ENCODE results near the gene FAXC. TPM values are rescaled to one million over a fixed set of nuclear protein-coding genes. Genes with fewer than 3 reads are reported as not detected.

FAXC gene
- total and polyA plus RNA-seq, 9 donors = 1.2 to 4.8 (median 2.5) TPM

- H3K4me1 ChIP-seq (ENCODE audit: control insufficient read depth, insufficient read depth, low read length) = no peaks in the 10 kb centered on the region
- H3K9me3 ChIP-seq (replicated peaks; ENCODE audit: control insufficient read depth, low read depth, low read length) = no peaks in the 10 kb centered on the region
- H3K4me3 ChIP-seq (ENCODE audit: low read length) = no peak overlapping the region
- no CpG with 5 or more reads among the region's 2 CpGs for WGBS (ENCODE audit: insufficient coverage)
- H3K36me3 ChIP-seq (ENCODE audit: control insufficient read depth, insufficient read depth, low read length) = no peaks in the 10 kb centered on the region
- no peaks in the 10 kb centered on the region for H3K27me3 ChIP-seq (ENCODE audit: control insufficient read depth, insufficient read depth, low read length)
- no peak for DNase-seq
- no peak overlapping the region for H3K27ac ChIP-seq (ENCODE audit: low read length)
These were observed 37.1 kb downstream of the FAXC start for GRCh38 chr6:99312354-99312753.

- Histone ChIP-seq H3K4me3 (ENCODE audit: low read length) (no peak overlapping the region), H3K27me3 (ENCODE audit: control insufficient read depth, insufficient read depth, low read length) (no peaks in the 10 kb centered on the region), H3K4me1 (ENCODE audit: control insufficient read depth, insufficient read depth, low read length) (no peaks in the 10 kb centered on the region), H3K36me3 (ENCODE audit: control insufficient read depth, insufficient read depth, low read length) (no peaks in the 10 kb centered on the region), H3K9me3 (replicated peaks; ENCODE audit: control insufficient read depth, low read depth, low read length) (no peaks in the 10 kb centered on the region), H3K27ac (ENCODE audit: low read length) (no peak overlapping the region)
- DNase-seq = no peak
- no CpG with 5 or more reads among the region's 1 CpG for WGBS (ENCODE audit: insufficient coverage)
These were observed 38.9 kb downstream of the FAXC start for GRCh38 chr6:99310553-99310952.

- Histone ChIP-seq H3K27ac (ENCODE audit: low read length) (no peak overlapping the region), H3K4me1 (ENCODE audit: control insufficient read depth, insufficient read depth, low read length) (no peaks in the 10 kb centered on the region), H3K27me3 (ENCODE audit: control insufficient read depth, insufficient read depth, low read length) (no peaks in the 10 kb centered on the region), H3K4me3 (ENCODE audit: low read length) (no peak overlapping the region), H3K36me3 (ENCODE audit: control insufficient read depth, insufficient read depth, low read length) (no peaks in the 10 kb centered on the region), H3K9me3 (replicated peaks; ENCODE audit: control insufficient read depth, low read depth, low read length) (no peaks in the 10 kb centered on the region)
- 71% methylated on average over 1 of the region's 4 CpGs for WGBS (ENCODE audit: insufficient coverage)
- no peak for DNase-seq
These were observed 39.9 kb downstream of the FAXC start for GRCh38 chr6:99309557-99309956.

DNA sequence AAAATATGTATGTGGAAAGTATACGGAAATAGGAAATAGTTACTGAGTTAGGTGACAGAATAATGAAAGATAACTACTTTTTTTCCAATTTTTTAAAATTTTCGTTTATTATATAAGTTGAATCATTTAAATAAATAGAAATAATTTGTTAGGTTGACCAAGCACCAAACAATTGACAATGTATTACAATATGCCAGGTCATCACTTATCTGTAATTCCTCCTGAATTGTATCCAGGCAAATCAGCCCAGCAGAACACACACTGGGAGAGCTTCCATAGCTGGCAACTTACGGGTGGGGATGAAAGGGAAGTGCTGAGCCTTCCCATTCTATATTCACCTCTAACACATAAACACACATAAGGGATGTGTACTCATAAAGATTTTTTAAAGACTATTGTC is 40.7 kb downstream of the FAXC start:
- Histone ChIP-seq H3K36me3 (ENCODE audit: control insufficient read depth, insufficient read depth, low read length) (no peaks in the 10 kb centered on the region), H3K27ac (ENCODE audit: low read length) (no peak overlapping the region), H3K4me1 (ENCODE audit: control insufficient read depth, insufficient read depth, low read length) (no peaks in the 10 kb centered on the region), H3K27me3 (ENCODE audit: control insufficient read depth, insufficient read depth, low read length) (no peaks in the 10 kb centered on the region), H3K4me3 (ENCODE audit: low read length) (no peak overlapping the region), H3K9me3 (replicated peaks; ENCODE audit: control insufficient read depth, low read depth, low read length) (no peaks in the 10 kb centered on the region)
- no CpG with 5 or more reads among the region's 3 CpGs for WGBS (ENCODE audit: insufficient coverage)
- DNase-seq = no peak

DNA sequence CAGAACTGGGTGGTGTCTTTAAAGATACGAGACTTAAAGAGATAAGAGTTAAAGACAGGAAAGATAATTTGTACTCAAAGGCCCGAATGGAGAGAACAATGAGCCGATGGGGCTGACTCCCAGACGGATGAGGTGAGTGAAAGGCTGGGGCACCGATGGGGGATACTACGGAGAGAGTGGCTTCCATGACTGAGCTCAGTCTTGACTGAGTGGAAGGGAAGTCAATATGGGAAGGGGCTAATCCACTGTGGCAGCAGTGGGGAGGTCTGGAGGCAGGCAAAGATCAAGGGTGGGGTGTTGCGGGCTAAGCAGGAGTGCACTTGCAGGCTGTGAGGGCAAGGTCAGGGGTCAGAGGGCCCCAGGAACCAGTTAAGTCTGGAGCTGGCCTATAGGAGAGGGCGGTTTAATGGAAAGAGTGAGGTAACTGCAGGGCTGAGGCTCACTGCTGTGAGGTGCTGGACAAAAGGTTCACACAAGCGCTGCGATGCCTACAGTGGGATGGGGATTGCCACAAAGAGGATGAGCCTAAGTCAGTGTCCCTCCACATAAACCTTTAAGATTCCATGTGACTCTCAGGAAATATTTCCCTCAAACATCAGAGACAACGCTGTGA is 42.1 kb downstream of the FAXC start:
- Histone ChIP-seq H3K36me3 (ENCODE audit: control insufficient read depth, insufficient read depth, low read length) (no peaks in the 10 kb centered on the region), H3K4me3 (ENCODE audit: low read length) (no peak overlapping the region), H3K9me3 (replicated peaks; ENCODE audit: control insufficient read depth, low read depth, low read length) (no peaks in the 10 kb centered on the region), H3K4me1 (ENCODE audit: control insufficient read depth, insufficient read depth, low read length) (no peaks in the 10 kb centered on the region), H3K27me3 (ENCODE audit: control insufficient read depth, insufficient read depth, low read length) (no peaks in the 10 kb centered on the region), H3K27ac (ENCODE audit: low read length) (no peak overlapping the region)
- 91% methylated on average over 8 of the region's 11 CpGs for WGBS (ENCODE audit: insufficient coverage)
- no peak for DNase-seq

DNA sequence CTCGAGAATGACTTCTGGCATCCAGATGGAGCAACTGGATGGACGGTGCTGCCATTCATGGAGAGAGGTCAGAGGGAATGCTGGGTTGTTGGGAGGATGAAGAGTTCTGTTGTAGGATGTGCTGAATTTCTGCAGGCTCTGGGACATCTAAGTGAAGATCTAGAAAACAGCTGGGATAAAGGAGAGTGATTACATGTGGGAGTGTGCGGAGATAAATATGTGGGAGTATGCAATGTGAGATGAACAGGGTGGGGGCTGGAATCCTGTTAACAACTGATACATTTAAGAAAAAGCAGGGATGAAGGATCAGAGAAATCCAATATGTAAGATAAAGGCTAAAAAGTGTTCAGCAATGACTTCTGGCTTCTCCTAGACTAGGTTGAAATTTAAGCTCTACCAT is 43.1 kb downstream of the FAXC start:
- no peaks in the 10 kb centered on the region for H3K36me3 ChIP-seq (ENCODE audit: control insufficient read depth, insufficient read depth, low read length)
- H3K9me3 ChIP-seq (replicated peaks; ENCODE audit: control insufficient read depth, low read depth, low read length) = no peaks in the 10 kb centered on the region
- no peak for DNase-seq
- H3K27me3 ChIP-seq (ENCODE audit: control insufficient read depth, insufficient read depth, low read length) = no peaks in the 10 kb centered on the region
- H3K4me1 ChIP-seq (ENCODE audit: control insufficient read depth, insufficient read depth, low read length) = no peaks in the 10 kb centered on the region
- 61% methylated on average over 3 of the region's 3 CpGs for WGBS (ENCODE audit: insufficient coverage)
- H3K27ac ChIP-seq (ENCODE audit: low read length) = no peak overlapping the region
- H3K4me3 ChIP-seq (ENCODE audit: low read length) = no peak overlapping the region

- no peaks in the 10 kb centered on the region for H3K36me3 ChIP-seq (ENCODE audit: control insufficient read depth, insufficient read depth, low read length)
- no peak overlapping the region for H3K4me3 ChIP-seq (ENCODE audit: low read length)
- H3K27ac ChIP-seq (ENCODE audit: low read length) = no peak overlapping the region
- no peaks in the 10 kb centered on the region for H3K27me3 ChIP-seq (ENCODE audit: control insufficient read depth, insufficient read depth, low read length)
- 80% methylated on average over 1 of the region's 5 CpGs for WGBS (ENCODE audit: insufficient coverage)
- H3K4me1 ChIP-seq (ENCODE audit: control insufficient read depth, insufficient read depth, low read length) = no peaks in the 10 kb centered on the region
- no peaks in the 10 kb centered on the region for H3K9me3 ChIP-seq (replicated peaks; ENCODE audit: control insufficient read depth, low read depth, low read length)
- DNase-seq = no peak
These were observed 44.4 kb downstream of the FAXC start for GRCh38 chr6:99305021-99305554.

- H3K4me1 ChIP-seq (ENCODE audit: control insufficient read depth, insufficient read depth, low read length) = no peaks in the 10 kb centered on the region
- no peak for DNase-seq
- H3K27ac ChIP-seq (ENCODE audit: low read length) = no peak overlapping the region
- H3K4me3 ChIP-seq (ENCODE audit: low read length) = no peak overlapping the region
- H3K27me3 ChIP-seq (ENCODE audit: control insufficient read depth, insufficient read depth, low read length) = no peaks in the 10 kb centered on the region
- 88% methylated on average over 4 of the region's 5 CpGs for WGBS (ENCODE audit: insufficient coverage)
- H3K9me3 ChIP-seq (replicated peaks; ENCODE audit: control insufficient read depth, low read depth, low read length) = no peaks in the 10 kb centered on the region
- no peaks in the 10 kb centered on the region for H3K36me3 ChIP-seq (ENCODE audit: control insufficient read depth, insufficient read depth, low read length)
These were observed 52.1 kb downstream of the FAXC start for GRCh38 chr6:99297415-99297814.

- Histone ChIP-seq H3K27ac (ENCODE audit: low read length) (no peak overlapping the region), H3K9me3 (replicated peaks; ENCODE audit: control insufficient read depth, low read depth, low read length) (no peaks in the 10 kb centered on the region), H3K36me3 (ENCODE audit: control insufficient read depth, insufficient read depth, low read length) (no peaks in the 10 kb centered on the region), H3K4me1 (ENCODE audit: control insufficient read depth, insufficient read depth, low read length) (no peaks in the 10 kb centered on the region), H3K27me3 (ENCODE audit: control insufficient read depth, insufficient read depth, low read length) (no peaks in the 10 kb centered on the region), H3K4me3 (ENCODE audit: low read length) (no peak overlapping the region)
- WGBS (ENCODE audit: insufficient coverage) = no CpG with 5 or more reads among the region's 1 CpG
- DNase-seq = no peak
These were observed 52.5 kb downstream of the FAXC start for GRCh38 chr6:99297006-99297405.

DNA sequence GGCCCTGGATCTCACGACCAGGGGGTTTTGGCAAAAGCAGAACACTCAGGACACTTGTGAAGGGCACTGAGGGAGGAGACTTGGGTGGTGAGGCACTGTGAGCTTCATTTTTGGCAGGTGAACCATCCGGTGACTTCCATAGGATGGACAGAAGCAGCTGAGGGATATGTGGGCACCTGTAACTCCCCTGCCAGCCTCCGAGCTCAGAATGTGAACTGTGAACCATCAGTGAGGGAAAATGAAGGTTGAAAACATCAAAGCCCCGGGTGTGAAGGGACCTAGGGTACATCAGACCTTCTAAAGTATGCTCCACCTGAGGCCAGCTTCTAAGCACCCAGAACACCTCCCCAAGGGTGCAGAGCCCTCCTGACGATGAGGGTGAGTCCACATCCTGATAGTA is 53.2 kb downstream of the FAXC start:
- no peaks in the 10 kb centered on the region for H3K9me3 ChIP-seq (replicated peaks; ENCODE audit: control insufficient read depth, low read depth, low read length)
- 85% methylated on average over 5 of the region's 5 CpGs for WGBS (ENCODE audit: insufficient coverage)

GRCh38 chr6:99295276-99295675 is 54.2 kb downstream of the FAXC start:
- no peak for DNase-seq
- H3K4me3 ChIP-seq (ENCODE audit: low read length) = no peak overlapping the region
- WGBS (ENCODE audit: insufficient coverage) = 95% methylated on average over 2 of the region's 3 CpGs

More for the DNA sequence above, 53.2 kb downstream of the FAXC start:
- H3K27me3 ChIP-seq (ENCODE audit: control insufficient read depth, insufficient read depth, low read length) = no peaks in the 10 kb centered on the region
- no peaks in the 10 kb centered on the region for H3K36me3 ChIP-seq (ENCODE audit: control insufficient read depth, insufficient read depth, low read length)
- no peak overlapping the region for H3K4me3 ChIP-seq (ENCODE audit: low read length)
- H3K4me1 ChIP-seq (ENCODE audit: control insufficient read depth, insufficient read depth, low read length) = no peaks in the 10 kb centered on the region
- no peak for DNase-seq
- H3K27ac ChIP-seq (ENCODE audit: low read length) = no peak overlapping the region

More at GRCh38 chr6:99295276-99295675, 54.2 kb downstream of the FAXC start:
- H3K4me1 ChIP-seq (ENCODE audit: control insufficient read depth, insufficient read depth, low read length) = no peaks in the 10 kb centered on the region
- H3K27me3 ChIP-seq (ENCODE audit: control insufficient read depth, insufficient read depth, low read length) = no peaks in the 10 kb centered on the region
- no peak overlapping the region for H3K27ac ChIP-seq (ENCODE audit: low read length)
- H3K9me3 ChIP-seq (replicated peaks; ENCODE audit: control insufficient read depth, low read depth, low read length) = no peaks in the 10 kb centered on the region
- H3K36me3 ChIP-seq (ENCODE audit: control insufficient read depth, insufficient read depth, low read length) = no peaks in the 10 kb centered on the region
